Measurements from ENCODE around the gene DAB2.

The DAB2 gene

DNA sequence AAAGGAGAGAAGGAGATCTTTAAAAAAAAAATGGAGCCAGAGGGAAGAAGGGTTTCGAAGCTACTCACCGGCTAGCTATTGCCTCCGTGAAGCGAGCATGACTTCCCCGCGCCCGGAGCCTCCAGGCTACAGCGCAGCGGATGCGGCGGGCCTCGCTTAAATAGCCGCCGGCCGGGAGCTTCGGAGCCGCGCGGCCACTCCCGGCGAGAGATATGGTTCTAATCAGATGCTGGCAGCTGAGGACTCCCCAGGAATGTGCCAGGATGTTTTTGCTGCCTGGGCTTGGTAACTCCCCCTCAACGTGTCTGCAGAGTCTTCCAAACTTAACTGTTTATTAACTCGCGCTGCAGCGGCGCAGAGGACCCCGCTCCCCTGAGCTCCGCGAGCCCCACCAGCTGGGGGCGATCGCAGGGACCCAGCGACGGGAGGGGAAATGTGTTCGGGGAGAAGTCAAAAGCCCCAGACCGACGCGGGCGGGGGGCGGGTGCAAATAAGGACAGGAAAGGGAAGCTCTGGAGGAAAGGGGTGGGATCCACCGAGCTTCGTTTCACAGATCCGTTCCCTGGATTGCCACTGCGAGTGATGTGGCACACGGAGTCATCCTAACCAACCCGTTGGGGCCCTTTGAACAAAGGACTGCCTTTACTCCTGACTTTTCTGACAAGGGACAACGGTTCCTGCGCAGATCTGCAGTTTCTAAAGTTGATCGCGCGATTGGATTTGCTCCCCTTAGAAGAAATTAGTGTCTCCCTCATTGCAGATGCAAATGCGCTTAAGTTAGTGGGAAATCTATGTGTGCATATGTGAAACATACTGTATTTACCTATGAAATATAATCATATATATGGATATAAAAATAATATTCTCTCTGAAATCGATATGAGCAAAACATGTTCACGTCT is at the start of gene DAB2:
Gene DAB2, minus strand, starts transcription at position 245 of the 902 bp plus-strand sequence. CDS start 30,660 bp downstream, outside the sequence.
- DNase-seq (ENCODE audit: low spot score): peak; percentile 97

DNA sequence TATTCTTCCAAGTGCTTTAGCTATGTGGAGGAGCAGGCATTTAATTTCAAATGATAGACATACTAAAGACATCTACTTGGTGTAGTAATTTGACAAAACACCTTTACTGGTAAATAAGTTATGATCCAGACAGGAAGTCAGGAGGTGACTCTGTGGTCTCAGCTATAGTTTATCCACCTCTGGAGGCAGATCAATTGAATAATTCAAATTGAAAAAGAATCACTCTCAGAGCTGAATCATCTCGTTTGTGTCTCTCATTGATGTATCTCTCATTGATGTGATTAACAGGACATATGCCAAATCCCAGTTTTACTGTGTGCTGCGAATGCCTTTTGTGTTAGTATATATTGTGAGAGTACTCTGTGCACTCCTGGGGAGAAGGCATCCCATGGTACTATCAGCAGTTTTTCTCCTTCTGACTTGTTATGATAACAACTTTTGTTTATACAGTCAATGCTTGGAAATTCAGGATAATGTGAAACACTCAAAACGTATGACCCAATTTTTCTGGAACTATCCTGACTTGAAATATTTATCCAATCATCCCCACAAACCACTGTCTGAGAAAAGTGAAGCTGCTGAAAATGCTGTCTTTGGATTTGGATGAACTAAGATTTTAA is 48.5 kb upstream of the DAB2 start:
- DNase-seq (ENCODE audit: low spot score): no peak

DNA sequence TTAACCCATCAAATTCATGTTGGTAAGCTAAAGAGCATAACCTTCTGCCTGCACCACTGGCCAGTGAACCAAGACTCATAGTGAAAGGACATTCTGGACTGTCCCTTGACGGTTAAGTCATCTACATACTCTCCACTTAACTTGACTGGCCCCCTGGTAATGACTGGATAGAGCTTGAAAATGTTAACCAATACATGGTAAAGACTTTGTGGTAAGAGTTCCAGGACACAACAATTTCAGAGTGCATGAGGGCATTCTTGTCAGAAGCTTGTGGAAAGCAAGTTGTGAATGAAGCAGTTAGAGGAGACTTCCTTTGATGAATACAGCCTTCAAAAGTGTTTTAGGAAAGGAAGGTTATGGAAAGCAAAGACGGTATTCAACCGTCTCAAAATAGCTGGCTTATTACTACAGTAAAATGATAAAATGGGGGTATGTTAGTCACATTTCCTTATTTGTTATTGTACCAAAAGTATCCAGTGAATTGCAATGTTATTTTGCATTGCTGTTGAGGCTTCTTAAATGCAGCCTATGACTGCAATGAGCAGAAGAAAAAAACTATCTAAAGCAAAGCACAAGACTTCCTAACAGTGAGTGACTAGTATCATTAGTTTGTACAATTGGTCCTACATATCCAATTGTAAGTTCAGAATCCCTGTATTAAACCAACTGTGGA is 47.2 kb upstream of the DAB2 start:
- no peak for DNase-seq (ENCODE audit: low spot score)

DNA sequence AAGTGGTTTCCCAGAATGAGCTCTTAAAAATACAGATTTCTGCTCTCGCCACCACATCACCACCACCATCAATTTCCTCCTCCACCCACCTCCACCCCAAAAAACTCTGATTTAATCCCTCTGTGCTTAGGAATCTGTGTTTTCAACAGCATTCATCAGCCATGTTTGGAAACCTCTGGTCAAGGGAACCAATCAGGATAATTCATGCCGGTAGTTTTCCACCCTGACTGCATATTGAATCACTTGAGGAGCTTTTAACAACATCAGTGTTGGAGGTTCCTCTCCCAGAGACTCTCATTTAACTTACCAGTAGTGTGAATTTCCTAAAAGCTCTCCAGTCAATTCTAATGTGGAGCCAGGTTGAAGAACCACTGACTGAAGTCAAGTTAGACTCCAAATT is 46.0 kb upstream of the DAB2 start:
- no peak for DNase-seq (ENCODE audit: low spot score)

DNA sequence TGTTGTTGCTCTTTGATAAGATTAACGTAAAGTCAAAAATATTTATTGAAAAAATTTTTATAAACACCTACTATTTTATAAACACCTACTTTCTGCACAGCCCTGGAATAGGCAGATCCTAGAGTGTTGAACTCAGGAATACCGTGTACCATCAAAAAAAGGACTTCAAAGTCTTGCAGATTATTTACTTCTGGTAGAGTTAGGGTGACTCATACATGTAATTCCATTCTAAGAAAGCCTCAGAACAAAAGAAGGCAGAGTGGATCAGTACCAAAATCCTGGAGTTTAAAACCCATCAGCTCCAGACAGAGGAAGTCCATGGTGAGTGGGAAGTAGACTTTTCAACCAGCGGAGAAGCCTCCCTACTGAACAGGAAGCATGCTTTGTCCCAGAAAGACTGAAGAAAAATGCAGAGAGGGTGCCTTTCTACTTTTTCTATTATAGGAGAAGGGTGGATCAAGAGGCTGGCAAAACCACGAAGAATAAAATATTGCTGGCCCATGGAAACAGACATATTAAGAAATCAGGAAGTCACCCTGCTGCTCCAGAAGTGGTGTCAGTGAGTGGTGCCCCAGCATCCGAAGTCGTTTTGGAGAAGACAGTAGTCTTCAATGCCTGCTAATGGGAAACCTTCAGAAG is 45.1 kb upstream of the DAB2 start:
- DNase-seq (ENCODE audit: low spot score): no peak

DNA sequence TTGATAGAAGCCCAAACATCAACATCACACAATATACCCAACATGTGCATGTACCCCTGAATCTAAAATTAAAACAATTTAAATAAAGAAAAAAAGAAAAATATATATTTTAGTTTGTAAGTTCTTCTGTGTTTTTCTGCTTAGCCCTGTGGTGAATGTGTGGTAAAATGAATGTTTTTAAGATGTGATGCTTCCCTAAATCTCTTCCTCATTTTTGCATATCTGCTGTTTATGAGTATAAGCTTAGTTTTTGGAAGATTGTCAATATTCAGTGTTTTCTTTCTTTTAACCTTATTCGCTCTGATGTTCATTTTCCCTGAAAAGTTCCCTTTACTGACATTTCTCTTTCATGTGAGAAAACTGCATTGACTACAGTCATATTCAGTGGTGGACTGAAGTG is 44.4 kb upstream of the DAB2 start:
- DNase-seq (ENCODE audit: low spot score): no peak

DNA sequence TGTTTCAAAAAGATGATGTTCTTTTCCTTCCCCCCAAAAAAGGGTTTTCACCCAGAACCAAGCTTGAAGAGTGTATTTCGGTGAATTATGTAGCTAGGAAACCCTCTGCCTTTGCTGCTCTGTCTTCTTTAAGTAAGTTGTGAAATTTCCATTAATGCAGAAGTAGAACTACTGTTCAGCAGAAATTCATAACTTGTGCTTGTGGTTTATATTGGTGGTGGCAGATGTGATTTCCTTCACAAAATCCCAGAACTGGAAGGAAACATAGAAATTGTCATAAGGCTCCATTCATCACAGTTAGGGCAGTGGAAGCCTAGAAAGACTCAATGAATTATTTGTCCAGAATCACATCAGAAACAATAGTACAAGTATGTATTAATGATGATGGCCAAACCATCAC is 42.1 kb upstream of the DAB2 start:
- DNase-seq (ENCODE audit: low spot score): no peak

DNA sequence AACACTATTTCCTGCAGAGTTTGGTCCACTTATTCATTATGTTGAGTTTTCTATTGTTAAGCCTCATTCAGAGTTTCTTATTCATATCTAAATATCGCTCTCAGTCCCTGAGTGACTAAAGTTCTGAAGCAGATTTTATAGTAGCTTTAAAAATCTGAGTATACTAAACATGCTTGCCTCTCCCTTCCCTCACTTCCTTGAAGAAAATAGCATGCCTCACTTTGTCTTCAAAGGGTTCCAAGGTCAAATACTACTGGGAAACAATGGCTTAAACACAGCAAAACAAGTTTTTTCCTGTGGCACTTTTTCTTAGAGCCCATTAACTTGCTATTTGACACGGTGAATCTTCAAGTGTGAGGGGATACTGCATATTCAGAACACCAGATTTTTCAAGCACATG is 41.1 kb upstream of the DAB2 start:
- DNase-seq (ENCODE audit: low spot score): no peak

DNA sequence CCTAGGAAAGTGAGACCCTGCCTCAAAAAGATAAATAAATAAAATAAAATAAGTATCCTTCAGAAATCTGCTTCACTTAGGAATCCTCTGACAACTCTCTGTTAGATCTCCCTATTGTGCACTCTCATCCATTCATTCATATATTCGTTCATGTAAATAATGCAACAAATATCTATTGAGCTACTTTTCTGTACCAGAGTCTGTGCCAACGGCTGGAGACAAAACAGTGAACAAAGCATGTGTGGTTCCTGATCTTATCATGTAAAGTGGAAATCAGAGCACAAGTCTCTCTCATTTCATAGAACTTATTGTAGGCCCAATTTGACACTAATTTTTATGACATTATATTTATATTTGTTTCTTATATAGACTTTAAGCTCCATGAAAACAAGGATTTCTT is 40.3 kb upstream of the DAB2 start:
- no peak for DNase-seq (ENCODE audit: low spot score)

DNA sequence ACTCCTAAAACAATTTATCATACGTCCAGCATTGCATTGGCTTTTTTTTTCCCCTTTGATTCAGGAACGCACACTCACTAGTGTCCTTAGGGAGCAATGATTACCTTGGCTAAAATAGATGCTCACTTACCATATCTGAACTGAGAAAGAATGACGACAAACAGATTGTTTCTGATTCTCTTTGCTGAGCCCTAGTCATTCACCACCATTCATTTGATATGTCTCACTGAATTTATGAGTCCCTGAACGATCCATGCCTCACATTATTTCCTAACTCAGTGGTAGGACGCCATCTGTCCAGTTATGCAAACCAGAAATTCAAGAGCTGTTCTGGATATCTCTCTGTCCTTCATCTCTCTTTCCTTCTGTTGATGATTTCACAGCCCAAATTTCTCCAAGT is 39.3 kb upstream of the DAB2 start:
- no peak for DNase-seq (ENCODE audit: low spot score)

DNA sequence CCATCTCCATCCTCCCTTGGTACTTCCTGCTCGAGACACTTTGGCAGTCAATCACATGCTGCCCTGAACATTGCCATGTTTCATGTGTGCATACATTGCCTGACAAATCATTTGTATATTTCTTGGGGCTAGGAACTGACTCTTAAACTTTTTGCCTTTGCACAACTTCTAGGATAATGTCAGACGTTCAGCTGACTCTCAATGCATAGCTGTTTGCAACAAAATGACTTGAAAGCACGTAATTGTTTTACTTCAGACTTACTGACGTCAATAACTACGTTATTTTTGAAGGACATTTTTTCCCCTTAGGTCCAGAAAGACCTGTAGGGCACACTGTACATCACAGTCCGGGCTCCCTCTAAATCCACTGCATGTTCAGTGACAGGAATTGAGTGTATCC is 37.4 kb upstream of the DAB2 start:
- no peak for DNase-seq (ENCODE audit: low spot score)

DNA sequence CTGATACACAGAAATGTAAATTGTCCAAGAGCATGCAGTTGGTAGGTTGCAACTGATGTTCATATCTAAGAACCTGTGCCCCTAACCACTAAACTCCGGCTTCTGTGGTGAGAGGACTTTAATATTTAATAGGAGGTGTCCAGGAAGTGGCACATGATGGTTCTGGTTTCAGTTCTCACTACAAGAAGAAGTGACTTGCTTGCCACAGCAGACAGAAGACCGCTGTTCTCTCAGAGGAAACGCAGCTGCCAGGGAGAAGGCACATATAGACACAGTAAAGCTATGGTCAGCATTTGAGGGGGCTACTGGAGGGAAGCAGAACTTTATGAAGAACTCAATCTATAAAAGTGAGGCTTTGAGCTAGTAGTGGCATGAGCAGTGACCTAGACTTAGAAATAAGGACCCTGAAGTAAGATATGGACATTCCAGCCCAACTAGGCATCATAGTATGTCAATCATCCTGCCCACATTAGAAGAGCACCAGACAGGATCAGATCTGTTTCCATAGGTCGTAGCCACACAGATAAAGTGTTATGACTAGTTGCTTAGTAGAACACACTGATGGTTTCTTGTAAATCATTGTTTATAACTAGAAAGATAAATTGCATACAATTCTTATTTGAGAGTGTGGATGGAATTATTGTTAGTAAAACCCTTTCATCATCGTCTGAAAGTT is 36.4 kb upstream of the DAB2 start:
- no peak for DNase-seq (ENCODE audit: low spot score)

DNA sequence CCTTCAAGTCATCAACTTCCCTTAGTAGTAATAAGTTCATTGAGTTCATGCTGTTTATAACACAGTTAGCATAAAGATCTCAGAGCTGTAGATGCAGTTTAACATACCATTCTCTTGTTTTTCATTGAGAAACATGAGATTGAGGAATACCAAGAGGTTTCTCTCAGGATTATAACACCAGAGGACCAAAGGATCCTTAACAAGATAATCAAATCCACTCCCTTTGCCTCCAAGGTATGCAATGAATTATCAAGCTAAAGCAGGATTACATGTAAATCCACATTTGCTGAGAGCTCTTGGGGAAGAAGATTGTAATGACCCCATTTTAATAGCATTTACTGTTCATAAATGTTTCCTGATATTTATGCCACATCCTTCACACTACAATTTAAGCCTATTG is 35.1 kb upstream of the DAB2 start:
- no peak for DNase-seq (ENCODE audit: low spot score)

DNA sequence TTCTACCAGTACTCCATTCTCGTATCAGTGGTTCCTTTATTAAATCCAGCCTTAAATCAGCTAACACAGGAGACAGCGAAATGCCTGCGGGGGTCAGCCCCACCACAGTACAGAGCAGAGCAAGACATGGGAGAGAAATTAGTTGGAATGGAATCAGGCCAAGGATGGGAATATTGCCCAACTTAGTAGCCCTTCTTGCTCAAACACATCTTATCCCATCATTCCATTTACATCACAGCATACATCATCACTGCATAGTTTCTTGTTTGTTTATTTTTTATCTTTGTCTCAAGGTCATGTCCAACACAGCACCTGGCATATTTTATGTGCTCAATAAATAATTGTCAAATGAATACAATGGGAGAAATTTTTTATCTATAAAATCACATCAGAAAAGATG is 34.3 kb upstream of the DAB2 start:
- DNase-seq (ENCODE audit: low spot score): no peak

DNA sequence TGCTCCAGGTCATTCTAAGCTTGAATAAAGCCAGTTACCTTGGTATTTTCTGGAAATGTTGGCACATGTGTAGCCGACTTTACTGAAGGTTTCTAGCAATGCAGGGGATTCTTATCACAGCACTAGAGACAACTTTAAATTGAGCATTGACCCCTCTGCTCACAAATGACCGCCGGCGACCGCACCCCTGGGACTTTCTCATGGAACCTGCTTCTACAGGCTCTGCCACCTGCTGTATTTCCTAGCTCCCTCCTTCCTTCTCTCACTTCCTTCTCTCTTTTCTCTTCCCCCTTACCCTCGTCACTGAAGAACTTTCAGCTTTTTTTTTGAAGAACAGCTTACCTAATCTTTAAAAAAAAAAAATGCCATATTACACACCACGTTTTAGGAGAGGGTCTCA is 30.9 kb upstream of the DAB2 start:
- no peak for DNase-seq (ENCODE audit: low spot score)

DNA sequence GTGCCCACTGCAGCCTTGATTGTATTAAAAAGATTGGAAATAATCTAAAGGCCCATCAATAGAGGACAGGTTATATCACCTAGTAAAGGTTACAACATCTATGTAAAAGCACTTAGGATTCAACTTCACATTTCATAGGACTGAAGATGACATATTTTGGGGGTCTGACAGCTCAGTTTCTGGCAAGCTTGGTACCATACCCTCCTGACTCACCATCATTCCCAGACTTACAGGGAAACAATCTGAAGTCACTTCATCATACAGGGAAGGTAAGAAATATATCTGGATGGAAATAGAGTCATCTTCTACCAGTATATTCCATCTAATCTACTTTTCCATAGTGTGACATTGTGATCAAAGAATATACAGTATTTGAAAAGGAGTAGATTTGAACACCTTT is 28.8 kb upstream of the DAB2 start:
- no peak for DNase-seq (ENCODE audit: low spot score)

DNA sequence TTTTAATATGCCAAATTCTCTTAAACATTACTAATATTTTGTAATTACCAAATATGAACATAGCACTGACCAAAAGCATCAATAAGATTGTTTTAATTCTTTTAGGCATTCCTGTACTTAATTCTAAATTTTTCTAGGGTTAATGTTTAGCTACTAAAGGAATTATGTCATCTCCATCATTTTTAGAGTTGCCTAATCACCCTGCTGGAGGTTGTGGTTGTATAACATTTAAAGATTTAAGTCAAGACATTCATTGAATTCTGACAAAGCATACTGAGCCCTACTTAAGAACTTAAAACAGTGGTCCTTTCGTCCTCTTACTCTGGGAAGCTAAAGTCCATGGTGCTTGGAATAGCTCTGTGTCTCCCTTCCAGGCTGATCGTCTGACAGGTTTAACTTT is 28.1 kb upstream of the DAB2 start:
- DNase-seq (ENCODE audit: low spot score): peak; percentile 45

DNA sequence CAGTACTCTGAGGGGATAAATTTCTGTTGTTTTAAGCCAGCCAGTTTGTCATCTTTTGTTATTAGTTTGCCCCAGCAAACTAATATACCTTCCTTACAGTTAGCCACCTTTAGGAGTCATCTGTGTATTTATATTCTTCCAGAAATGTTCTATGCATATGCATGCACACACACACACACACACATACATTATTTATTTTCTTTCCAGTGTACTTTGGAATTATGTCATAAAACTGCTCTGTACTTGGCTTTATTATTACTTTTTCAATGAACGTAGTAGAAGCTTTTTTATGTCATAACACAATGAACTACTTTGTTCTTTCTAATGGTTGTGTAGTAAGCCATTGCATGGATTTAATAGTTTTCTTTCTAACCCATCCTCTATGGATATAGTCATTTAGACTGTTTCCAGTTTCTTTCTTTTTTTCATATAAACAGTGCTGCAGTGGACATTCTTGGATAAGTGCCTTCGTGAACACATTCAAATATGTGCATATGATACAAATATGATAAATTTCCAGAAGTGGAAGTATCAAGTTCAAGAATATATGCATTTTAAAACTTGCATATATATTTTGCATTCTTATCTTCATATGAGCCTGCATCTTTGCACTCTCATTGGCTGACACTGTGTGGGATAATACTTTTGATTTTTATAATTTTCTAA is 26.6 kb upstream of the DAB2 start:
- no peak for DNase-seq (ENCODE audit: low spot score)

DNA sequence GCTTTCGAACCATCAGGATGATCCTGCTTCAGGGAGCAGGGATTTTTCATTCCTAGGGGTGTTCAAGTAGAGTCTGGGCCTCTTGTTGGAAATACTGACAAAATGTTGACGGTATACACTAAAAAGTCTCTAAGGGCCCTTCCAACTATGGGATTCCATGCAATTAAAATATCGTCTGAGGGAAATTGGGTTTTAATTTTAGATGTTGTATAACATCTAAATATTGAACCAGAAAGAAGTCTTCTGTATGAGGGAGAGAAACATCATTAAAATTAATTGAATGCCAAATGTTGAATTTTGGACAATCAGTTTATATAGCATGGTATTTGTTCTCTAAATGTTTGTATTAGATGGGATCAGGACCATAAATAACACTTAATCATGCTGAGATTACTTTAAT is 25.7 kb upstream of the DAB2 start:
- no peak for DNase-seq (ENCODE audit: low spot score)

DNA sequence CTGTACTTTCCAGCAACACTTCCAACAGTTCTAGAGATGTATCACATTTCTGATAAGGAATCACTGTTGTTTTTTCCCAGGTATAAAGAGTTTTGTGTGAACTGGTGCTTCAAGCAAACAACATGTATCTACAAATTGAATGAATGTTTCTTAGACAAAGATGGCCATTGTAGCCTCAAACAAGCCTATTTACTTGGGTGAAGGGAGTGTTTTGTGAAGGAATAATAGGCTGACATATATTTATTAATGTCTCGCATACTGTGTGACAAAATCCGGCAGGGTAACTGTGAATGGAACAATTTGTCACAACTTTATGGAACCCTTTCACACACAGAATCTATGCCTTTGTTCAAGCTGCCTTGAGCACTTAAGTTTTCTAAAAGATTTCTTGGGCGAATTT is 24.8 kb upstream of the DAB2 start:
- no peak for DNase-seq (ENCODE audit: low spot score)

DNA sequence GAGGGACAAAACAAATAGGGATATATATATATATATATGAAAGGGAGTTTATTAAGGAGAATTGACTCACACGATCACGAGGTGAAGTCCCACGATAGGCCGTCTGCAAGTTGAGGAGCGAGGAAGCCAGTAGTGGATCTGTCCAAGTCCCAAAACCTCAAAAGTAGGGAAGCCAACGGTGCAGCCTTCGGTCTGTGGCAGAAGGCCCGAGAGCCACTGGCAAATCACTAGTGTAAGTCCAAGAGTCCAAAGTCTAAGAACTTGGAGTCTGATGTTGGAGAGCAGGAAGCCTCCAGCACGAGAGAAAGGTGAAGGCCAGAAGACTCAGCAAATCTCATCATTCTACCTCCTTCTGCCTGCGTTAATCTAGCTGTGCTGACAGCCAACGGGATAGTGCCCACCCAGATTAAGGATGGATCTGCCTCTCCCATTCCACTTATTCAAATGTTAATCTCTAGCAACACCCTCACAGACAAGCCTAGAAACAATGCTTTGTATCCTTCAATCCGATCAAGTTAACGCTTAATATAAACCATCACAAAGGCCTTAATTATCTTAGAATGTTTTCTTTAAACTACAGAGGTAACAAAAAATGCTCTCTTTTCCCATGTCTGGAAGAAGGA is 23.8 kb upstream of the DAB2 start:
- no peak for DNase-seq (ENCODE audit: low spot score)

Measured in kidney tubule cell (primary cell).